ENCODE results near the gene SPOCD1.

DNA sequence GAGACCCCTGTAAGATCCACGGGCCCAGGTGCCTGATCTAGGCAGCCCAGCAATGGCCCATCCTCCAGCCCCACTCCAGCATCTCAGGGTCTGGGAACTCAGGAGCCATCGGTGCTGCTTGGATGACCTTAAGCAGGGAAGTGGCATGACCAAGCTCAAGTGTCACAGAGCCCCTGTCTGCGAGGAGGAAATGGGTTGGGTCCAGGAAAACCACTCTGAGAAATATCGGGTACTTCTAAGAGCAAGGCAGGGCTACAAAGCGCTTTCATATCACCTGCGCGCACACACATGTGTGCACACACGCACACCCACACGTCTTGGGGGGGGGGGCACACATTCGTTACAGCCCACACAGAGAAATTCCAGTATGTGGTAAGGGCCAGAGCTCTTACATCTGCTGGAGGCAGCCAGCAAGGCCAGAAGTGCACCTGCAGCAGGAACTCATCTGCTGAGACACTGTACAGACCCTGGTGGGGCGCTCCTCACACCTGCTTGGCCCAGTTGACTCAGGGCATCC, 32.6 kb upstream of the SPOCD1 start:
- TF ChIP-seq, protein P1, sequence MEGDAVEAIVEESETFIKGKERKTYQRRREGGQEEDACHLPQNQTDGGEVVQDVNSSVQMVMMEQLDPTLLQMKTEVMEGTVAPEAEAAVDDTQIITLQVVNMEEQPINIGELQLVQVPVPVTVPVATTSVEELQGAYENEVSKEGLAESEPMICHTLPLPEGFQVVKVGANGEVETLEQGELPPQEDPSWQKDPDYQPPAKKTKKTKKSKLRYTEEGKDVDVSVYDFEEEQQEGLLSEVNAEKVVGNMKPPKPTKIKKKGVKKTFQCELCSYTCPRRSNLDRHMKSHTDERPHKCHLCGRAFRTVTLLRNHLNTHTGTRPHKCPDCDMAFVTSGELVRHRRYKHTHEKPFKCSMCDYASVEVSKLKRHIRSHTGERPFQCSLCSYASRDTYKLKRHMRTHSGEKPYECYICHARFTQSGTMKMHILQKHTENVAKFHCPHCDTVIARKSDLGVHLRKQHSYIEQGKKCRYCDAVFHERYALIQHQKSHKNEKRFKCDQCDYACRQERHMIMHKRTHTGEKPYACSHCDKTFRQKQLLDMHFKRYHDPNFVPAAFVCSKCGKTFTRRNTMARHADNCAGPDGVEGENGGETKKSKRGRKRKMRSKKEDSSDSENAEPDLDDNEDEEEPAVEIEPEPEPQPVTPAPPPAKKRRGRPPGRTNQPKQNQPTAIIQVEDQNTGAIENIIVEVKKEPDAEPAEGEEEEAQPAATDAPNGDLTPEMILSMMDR (IDR thresholded peaks at IDR 0.05; ENCODE audit: insufficient read depth, low read length), result no peak
- no peak for TF ChIP-seq POLR2AphosphoS5 (IDR thresholded peaks at IDR 0.05; ENCODE audit: low read depth)
- TF ChIP-seq, protein P2, sequence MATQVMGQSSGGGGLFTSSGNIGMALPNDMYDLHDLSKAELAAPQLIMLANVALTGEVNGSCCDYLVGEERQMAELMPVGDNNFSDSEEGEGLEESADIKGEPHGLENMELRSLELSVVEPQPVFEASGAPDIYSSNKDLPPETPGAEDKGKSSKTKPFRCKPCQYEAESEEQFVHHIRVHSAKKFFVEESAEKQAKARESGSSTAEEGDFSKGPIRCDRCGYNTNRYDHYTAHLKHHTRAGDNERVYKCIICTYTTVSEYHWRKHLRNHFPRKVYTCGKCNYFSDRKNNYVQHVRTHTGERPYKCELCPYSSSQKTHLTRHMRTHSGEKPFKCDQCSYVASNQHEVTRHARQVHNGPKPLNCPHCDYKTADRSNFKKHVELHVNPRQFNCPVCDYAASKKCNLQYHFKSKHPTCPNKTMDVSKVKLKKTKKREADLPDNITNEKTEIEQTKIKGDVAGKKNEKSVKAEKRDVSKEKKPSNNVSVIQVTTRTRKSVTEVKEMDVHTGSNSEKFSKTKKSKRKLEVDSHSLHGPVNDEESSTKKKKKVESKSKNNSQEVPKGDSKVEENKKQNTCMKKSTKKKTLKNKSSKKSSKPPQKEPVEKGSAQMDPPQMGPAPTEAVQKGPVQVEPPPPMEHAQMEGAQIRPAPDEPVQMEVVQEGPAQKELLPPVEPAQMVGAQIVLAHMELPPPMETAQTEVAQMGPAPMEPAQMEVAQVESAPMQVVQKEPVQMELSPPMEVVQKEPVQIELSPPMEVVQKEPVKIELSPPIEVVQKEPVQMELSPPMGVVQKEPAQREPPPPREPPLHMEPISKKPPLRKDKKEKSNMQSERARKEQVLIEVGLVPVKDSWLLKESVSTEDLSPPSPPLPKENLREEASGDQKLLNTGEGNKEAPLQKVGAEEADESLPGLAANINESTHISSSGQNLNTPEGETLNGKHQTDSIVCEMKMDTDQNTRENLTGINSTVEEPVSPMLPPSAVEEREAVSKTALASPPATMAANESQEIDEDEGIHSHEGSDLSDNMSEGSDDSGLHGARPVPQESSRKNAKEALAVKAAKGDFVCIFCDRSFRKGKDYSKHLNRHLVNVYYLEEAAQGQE (IDR thresholded peaks at IDR 0.05; ENCODE audit: insufficient replicate concordance, low read depth), result no peak
- TF ChIP-seq GABPA (IDR thresholded peaks at IDR 0.05; ENCODE audit: low read depth), result no peak
- no peak for TF ChIP-seq SPI1 (IDR thresholded peaks at IDR 0.05; ENCODE audit: borderline replicate concordance, low read depth)

All from HL-60 (cell line).